HEK293T (cell line): ENCODE measurements around the gene MAN2A1.

Source experiments
- CTCF ChIA-PET: fragments of 350-600 bp; formaldehyde crosslinking; extraction: SDS; loops from one replicate; lab custom pipeline; 2021; ENCODE audit warnings: antibody characterized with exemption, inconsistent platforms; lab: Yijun Ruan, JAX
- POLR2A ChIA-PET: fragments of 350-600 bp; formaldehyde crosslinking; extraction: SDS; loops from one replicate; lab custom pipeline; 2020; ENCODE audit warnings: antibody characterized with exemption, inconsistent platforms; lab: Yijun Ruan, JAX
- DNase-seq: peaks from one replicate; pipeline ENCODE4 v3.0.0; 2012; ENCODE audit warnings: mixed read lengths; ENCODE audit errors: extremely low spot score
- ARNT ChIP-seq: fragments of 450-650 bp; IDR thresholded peaks from 2 replicates; pipeline ENCODE4 v1.6.1; 2017; ENCODE audit warnings: mild to moderate bottlenecking
- BHLHE40 ChIP-seq: fragments of 450-650 bp; IDR thresholded peaks from 2 replicates; pipeline ENCODE4 v1.6.1; 2016; ENCODE audit warnings: mild to moderate bottlenecking, moderate library complexity, borderline replicate concordance
- CTBP1 ChIP-seq: fragments of 450-650 bp; IDR thresholded peaks from 2 replicates; pipeline ENCODE4 v1.6.1; 2016; ENCODE audit warnings: borderline replicate concordance
- ELF4 ChIP-seq: fragments of 450-650 bp; IDR thresholded peaks from 2 replicates; pipeline ENCODE4 v1.6.1; 2017; ENCODE audit warnings: antibody characterized with exemption
- FOXA1 ChIP-seq: fragments of 450-650 bp; IDR thresholded peaks from 2 replicates; pipeline ENCODE4 v1.6.1; 2016; ENCODE audit warnings: mild to moderate bottlenecking
- FOXK2 ChIP-seq: fragments of 450-650 bp; IDR thresholded peaks from 2 replicates; pipeline ENCODE4 v1.6.1; 2016; ENCODE audit warnings: mild to moderate bottlenecking
- FOXM1 ChIP-seq: fragments of 450-650 bp; IDR thresholded peaks from 2 replicates; pipeline ENCODE4 v1.6.1; 2017; ENCODE audit warnings: mild to moderate bottlenecking, borderline replicate concordance
- HDGF ChIP-seq: fragments of 450-650 bp; IDR thresholded peaks from 2 replicates; pipeline ENCODE4 v1.6.1; 2017; ENCODE audit warnings: antibody characterized with exemption, borderline replicate concordance
- L3MBTL2 ChIP-seq: fragments of 450-650 bp; conservative IDR thresholded peaks from 2 replicates; pipeline ENCODE4 v1.6.1; 2016; ENCODE audit warnings: mild to moderate bottlenecking
- LEF1 ChIP-seq: fragments of 450-650 bp; IDR thresholded peaks from 2 replicates; pipeline ENCODE4 v1.6.1; 2017; ENCODE audit warnings: mild to moderate bottlenecking, borderline replicate concordance
- NFRKB ChIP-seq: fragments of 450-650 bp; IDR thresholded peaks from 2 replicates; pipeline ENCODE4 v1.6.1; 2016; ENCODE audit warnings: mild to moderate bottlenecking, moderate library complexity
- SP1 ChIP-seq: fragments of 450-650 bp; IDR thresholded peaks from 2 replicates; pipeline ENCODE4 v1.6.1; 2017
- SUZ12 ChIP-seq: fragments of 450-650 bp; IDR thresholded peaks from 2 replicates; pipeline ENCODE4 v1.6.1; 2016; ENCODE audit warnings: mild to moderate bottlenecking
- TARDBP ChIP-seq: fragments of 450-650 bp; IDR thresholded peaks from 2 replicates; pipeline ENCODE4 v1.6.1; 2016
- ZNF384 ChIP-seq: fragments of 450-650 bp; IDR thresholded peaks from 2 replicates; pipeline ENCODE4 v1.6.1; 2016
- TF ChIP-seq, protein P1 (sequence below): fragments of 450-650 bp; IDR thresholded peaks from 2 replicates; pipeline ENCODE4 v1.6.1; 2016

MAN2A1 gene

GRCh38 chr5:109877670-109878045 is 187.9 kb downstream of the MAN2A1 start:
- no peak for TF ChIP-seq BHLHE40
- ChIA-PET CTCF (no interaction called here), POLR2A (no interaction called here)
- no peak for DNase-seq

GRCh38 chr5:109878887-109879286 is 189.2 kb downstream of the MAN2A1 start:
- CTCF ChIA-PET: no interaction called here
- no peak for TF ChIP-seq LEF1
- no peak for TF ChIP-seq SP1
- TF ChIP-seq, protein P1, sequence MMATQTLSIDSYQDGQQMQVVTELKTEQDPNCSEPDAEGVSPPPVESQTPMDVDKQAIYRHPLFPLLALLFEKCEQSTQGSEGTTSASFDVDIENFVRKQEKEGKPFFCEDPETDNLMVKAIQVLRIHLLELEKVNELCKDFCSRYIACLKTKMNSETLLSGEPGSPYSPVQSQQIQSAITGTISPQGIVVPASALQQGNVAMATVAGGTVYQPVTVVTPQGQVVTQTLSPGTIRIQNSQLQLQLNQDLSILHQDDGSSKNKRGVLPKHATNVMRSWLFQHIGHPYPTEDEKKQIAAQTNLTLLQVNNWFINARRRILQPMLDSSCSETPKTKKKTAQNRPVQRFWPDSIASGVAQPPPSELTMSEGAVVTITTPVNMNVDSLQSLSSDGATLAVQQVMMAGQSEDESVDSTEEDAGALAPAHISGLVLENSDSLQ: no peak
- no peak for TF ChIP-seq FOXK2
- TF ChIP-seq HDGF: no peak
- TF ChIP-seq NFRKB: no peak
- TF ChIP-seq FOXM1: no peak
- TF ChIP-seq ELF4: no peak
- TF ChIP-seq CTBP1: no peak
- TF ChIP-seq ZNF384: no peak
- no peak for TF ChIP-seq L3MBTL2
- no peak for TF ChIP-seq FOXA1
- TF ChIP-seq ARNT: no peak
- TF ChIP-seq TARDBP: no peak
- TF ChIP-seq BHLHE40: no peak
- TF ChIP-seq SUZ12: no peak
- POLR2A ChIA-PET: no interaction called here
- no peak for DNase-seq

GRCh38 chr5:109880907-109881685 is 191.4 kb downstream of the MAN2A1 start:
- POLR2A ChIA-PET: no interaction called here
- TF ChIP-seq BHLHE40 (no peak), LEF1 (no peak), CTBP1 (no peak), SP1 (no peak), FOXA1 (no peak), NFRKB (no peak), HDGF (no peak), ZNF384 (no peak), SUZ12 (no peak)
- TF ChIP-seq, protein P1: no peak
- CTCF ChIA-PET: interaction anchor here (0.8 kb wide), 1 partner anchor 942 kb away, joined by 3 read pairs; no protein-coding TSS in a partner anchor
- no peak for DNase-seq

- ChIA-PET POLR2A (no interaction called here), CTCF (no interaction called here)
- TF ChIP-seq ZNF384 (no peak), LEF1 (no peak), SUZ12 (no peak), CTBP1 (no peak), HDGF (no peak)
- TF ChIP-seq, protein P1: no peak
- DNase-seq: no peak
Measured at GRCh38 chr5:109882546-109882945, 192.8 kb downstream of the MAN2A1 start.

DNA sequence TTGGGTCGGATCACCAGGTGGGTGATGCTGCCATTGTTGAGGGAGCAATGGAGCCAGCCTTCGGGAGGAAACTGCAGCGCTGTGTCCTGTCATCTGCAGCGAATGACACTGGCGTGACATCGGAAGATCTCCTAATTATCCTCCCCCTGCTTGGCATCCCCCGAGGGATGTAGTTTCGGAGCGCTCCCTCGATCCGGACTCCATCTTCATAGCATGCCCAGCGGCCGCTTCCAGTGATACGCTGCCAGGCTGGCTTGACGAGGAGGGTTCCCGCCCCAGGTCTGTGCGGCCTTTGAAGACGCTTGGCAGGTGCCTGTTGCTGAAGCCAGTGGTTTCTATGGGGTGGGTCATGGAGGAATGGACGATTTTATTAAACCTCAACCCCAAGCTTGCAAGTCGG is 194.9 kb downstream of the MAN2A1 start:
- POLR2A ChIA-PET: no interaction called here

DNA sequence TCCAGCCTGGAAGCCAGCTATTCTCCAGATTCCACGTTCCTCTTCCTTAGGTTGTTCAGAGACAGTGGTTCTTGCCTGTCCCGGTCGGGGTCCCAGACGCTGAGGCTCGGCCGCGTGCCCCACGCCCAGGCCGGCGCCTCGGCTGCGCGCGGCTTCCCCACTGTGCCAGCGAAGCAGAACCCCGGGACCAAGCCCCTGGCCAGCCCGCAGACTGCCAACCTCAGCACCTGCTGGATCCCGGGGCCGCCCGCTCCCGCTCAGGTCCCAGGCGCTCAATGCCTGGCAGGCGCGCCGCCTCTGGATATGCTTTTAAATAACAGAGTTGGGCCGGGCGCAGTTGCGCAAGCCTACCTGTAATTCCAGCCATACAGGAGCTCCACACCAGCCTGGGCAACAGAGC is 195.5 kb downstream of the MAN2A1 start:
- ChIA-PET POLR2A (no interaction called here), CTCF (no interaction called here)
- TF ChIP-seq ARNT: no peak
- no peak for TF ChIP-seq LEF1
- no peak for TF ChIP-seq FOXM1
- TF ChIP-seq L3MBTL2: no peak
- no peak for TF ChIP-seq FOXA1
- TF ChIP-seq ELF4: no peak
- TF ChIP-seq TARDBP: no peak
- TF ChIP-seq, protein P1: no peak
- no peak for TF ChIP-seq HDGF
- no peak for DNase-seq

More for the DNA sequence above, 194.9 kb downstream of the MAN2A1 start:
- TF ChIP-seq SP1 (no peak), LEF1 (no peak), TARDBP (no peak), L3MBTL2 (no peak), FOXK2 (no peak), SUZ12 (no peak), NFRKB (no peak), CTBP1 (no peak), ZNF384 (no peak), ELF4 (no peak), HDGF (no peak), FOXA1 (no peak), FOXM1 (no peak), ARNT (no peak), BHLHE40 (no peak)
- TF ChIP-seq, protein P1: no peak
- CTCF ChIA-PET: no interaction called here
- DNase-seq: no peak
